Erythroblast (primary cell): Measurements from ENCODE around the gene MOV10L1.

ENCODE experiments used
- GATA1 ChIP-seq: IDR thresholded peaks from 2 replicates; pipeline ENCODE4 v1.6.1; 2011; ENCODE audit warnings: low read depth, mild to moderate bottlenecking, control low read depth, low read length, moderate library complexity
- POLR2A ChIP-seq: IDR thresholded peaks from 2 replicates; pipeline ENCODE4 v1.6.1; 2011; ENCODE audit warnings: mild to moderate bottlenecking, low read length

- TF ChIP-seq POLR2A (no peak), GATA1 (no peak)
Measured at GRCh38 chr22:50060441-50061140, 29.2 kb upstream of the MOV10L1 start.
